ENCODE measurements around the gene KAZN.

The KAZN gene

GRCh38 chr1:14590411-14591180, 7.9 kb upstream of the KAZN start:
- DNase-seq (ENCODE audit: low read depth): no peak

- no peak for DNase-seq (ENCODE audit: low read depth)
These were observed 6.9 kb upstream of the KAZN start for GRCh38 chr1:14591600-14591999.

- no peak for DNase-seq (ENCODE audit: low read depth)
These were observed 6.4 kb upstream of the KAZN start for GRCh38 chr1:14592004-14592631.

GRCh38 chr1:14593302-14593701, 5.2 kb upstream of the KAZN start:
- DNase-seq (ENCODE audit: low read depth): no peak

GRCh38 chr1:14594045-14594444, 4.4 kb upstream of the KAZN start:
- no peak for DNase-seq (ENCODE audit: low read depth)

GRCh38 chr1:14596591-14596990, 1.9 kb upstream of the KAZN start:
- DNase-seq (ENCODE audit: low read depth): no peak

- DNase-seq (ENCODE audit: low read depth): no peak
These were observed 1.0 kb upstream of the KAZN start for GRCh38 chr1:14597343-14598006.

GRCh38 chr1:14598007-14598497, 433 bp upstream of the KAZN start:
- DNase-seq (ENCODE audit: low read depth): no peak

- DNase-seq (ENCODE audit: low read depth): no peak
These were observed 802 bp downstream of the KAZN start for GRCh38 chr1:14599183-14599791.

- no peak for DNase-seq (ENCODE audit: low read depth)
These were observed 1.3 kb downstream of the KAZN start for GRCh38 chr1:14599800-14600199.

- no peak for DNase-seq (ENCODE audit: low read depth)
These were observed 2.1 kb downstream of the KAZN start for GRCh38 chr1:14600405-14601112.

- no peak for DNase-seq (ENCODE audit: low read depth)
These were observed 3.7 kb downstream of the KAZN start for GRCh38 chr1:14602136-14602535.

GRCh38 chr1:14603645-14604044, 5.2 kb downstream of the KAZN start:
- DNase-seq (ENCODE audit: low read depth): no peak

- DNase-seq (ENCODE audit: low read depth): no peak
These were observed 5.9 kb downstream of the KAZN start for GRCh38 chr1:14604414-14604813.

GRCh38 chr1:14605945-14606344, 7.5 kb downstream of the KAZN start:
- DNase-seq (ENCODE audit: low read depth): no peak

- no peak for DNase-seq (ENCODE audit: low read depth)
These were observed 8.1 kb downstream of the KAZN start for GRCh38 chr1:14606632-14607031.

GRCh38 chr1:14607295-14607694, 8.8 kb downstream of the KAZN start:
- no peak for DNase-seq (ENCODE audit: low read depth)

- no peak for DNase-seq (ENCODE audit: low read depth)
These were observed 9.8 kb downstream of the KAZN start for GRCh38 chr1:14608308-14608707.

- no peak for DNase-seq (ENCODE audit: low read depth)
These were observed 12.3 kb downstream of the KAZN start for GRCh38 chr1:14610761-14611160.

GRCh38 chr1:14611792-14612191, 13.3 kb downstream of the KAZN start:
- DNase-seq (ENCODE audit: low read depth): no peak

GRCh38 chr1:14612256-14612655, 13.8 kb downstream of the KAZN start:
- no peak for DNase-seq (ENCODE audit: low read depth)

- no peak for DNase-seq (ENCODE audit: low read depth)
These were observed 15.4 kb downstream of the KAZN start for GRCh38 chr1:14613926-14614325.
